A549 treated with AZD9567 at 1 μM for 4 hours (cell line): ENCODE data around the gene ANGEL1. TPM values are rescaled to one million over a fixed set of nuclear protein-coding genes. Genes with fewer than 3 reads are reported as not detected.

Source experiments
- total RNA-seq: library from RNA; stranded (reverse); fragments of 200-300 nt; extraction: Qiagen RNA extraction; gene quantifications from 5 replicates; pipeline ENCODE4 v1.2.3, GENCODE V29; 2022; ENCODE audit not compliant: insufficient read depth

Gene ANGEL1
- total RNA-seq = 6.0 to 9.5 TPM (median 8.5 TPM) in 5 replicates

GRCh38 chr14:76812422-76813383, at the start of gene ANGEL1:
Gene ANGEL1 (minus strand): TSS chr14:76812882. CDS start chr14:76812827, 55 bp downstream.

GRCh38 chr14:76826122-76826521, 13.4 kb upstream of the ANGEL1 start, which contains the start of gene LRRC74A:
Gene LRRC74A (plus strand): TSS chr14:76826408. CDS start chr14:76826698, 290 bp downstream.

GRCh38 chr14:76761136-76761959, 51.3 kb downstream of the ANGEL1 start, which contains the start of gene VASH1:
Gene VASH1 (plus strand): TSS chr14:76761468. CDS start chr14:76762822, 1,354 bp downstream.

Other genes with a start within 250 kb of the ANGEL1 start
- gene VASH1, start 51.4 kb downstream of the ANGEL1 start, total RNA-seq = 3.7 to 4.6 TPM (median 4.5 TPM) in 5 replicates
- not detected in 5 replicates for gene LRRC74A, start 13.5 kb upstream of the ANGEL1 start, total RNA-seq
- 10.2 to 14.9 TPM (median 14.5 TPM) in 5 replicates for gene IRF2BPL, start 215.8 kb upstream of the ANGEL1 start, total RNA-seq